NT2/D1 (cell line): Measurements from ENCODE around the gene TIMM21.

Source experiments
- DNase-seq: peaks from one replicate; pipeline ENCODE4 v3.0.0-alpha.2; 2011; ENCODE audit warnings: low read depth, low spot score
- H3K27me3 ChIP-seq: 2 replicates; pipeline ENCODE4 v1.6.0; 2011; ENCODE audit warnings: mild to moderate bottlenecking; ENCODE audit not compliant: insufficient read length, insufficient read depth
- H3K36me3 ChIP-seq: 2 replicates; pipeline ENCODE4 v1.6.1; 2011; ENCODE audit warnings: mild to moderate bottlenecking, low read length, mixed read lengths; ENCODE audit not compliant: insufficient read depth, insufficient read length
- H3K4me1 ChIP-seq: 2 replicates; pipeline ENCODE4 v1.5.1; 2011; ENCODE audit not compliant: insufficient read depth, insufficient read length
- H3K4me3 ChIP-seq: 2 replicates; pipeline ENCODE4 v1.5.1; 2011; ENCODE audit warnings: low read depth; ENCODE audit not compliant: insufficient read length
- H3K9ac ChIP-seq: 2 replicates; pipeline ENCODE4 v1.6.0; 2011; ENCODE audit warnings: low read depth; ENCODE audit not compliant: insufficient read length
- H3K9me3 ChIP-seq: 2 replicates; pipeline ENCODE4 v1.5.1; 2011; ENCODE audit warnings: mild to moderate bottlenecking, low read length; ENCODE audit not compliant: insufficient read depth
- SUZ12 ChIP-seq: IDR thresholded peaks from 2 replicates; pipeline ENCODE4 v1.6.1; 2011; ENCODE audit not compliant: insufficient read length, insufficient read depth; ENCODE audit errors: extremely low read depth
- YY1 ChIP-seq: IDR thresholded peaks from 2 replicates; pipeline ENCODE4 v1.6.1; 2011; ENCODE audit not compliant: insufficient read length, insufficient read depth
- ZNF274 ChIP-seq: IDR thresholded peaks from 2 replicates; pipeline ENCODE4 v1.6.1; 2011; ENCODE audit warnings: mild to moderate bottlenecking, low read depth, low read length

The TIMM21 gene

GRCh38 chr18:74186661-74187060 is 38.3 kb downstream of the TIMM21 start:
- H3K36me3 ChIP-seq, result no peaks in the 10 kb centered on the region
- no peaks in the 10 kb centered on the region for H3K4me1 ChIP-seq
- H3K4me3 ChIP-seq, result no peak overlapping the region
- DNase-seq, result no peak
- TF ChIP-seq YY1 (no peak), SUZ12 (no peak), ZNF274 (no peak)
- no peak overlapping the region for H3K9ac ChIP-seq
- H3K9me3 ChIP-seq, result no peaks in the 10 kb centered on the region
- no peaks in the 10 kb centered on the region for H3K27me3 ChIP-seq

GRCh38 chr18:74190086-74190485 is 41.8 kb downstream of the TIMM21 start:
- Histone ChIP-seq H3K4me1 (no peaks in the 10 kb centered on the region), H3K4me3 (no peak overlapping the region), H3K9me3 (no peaks in the 10 kb centered on the region), H3K27me3 (no peaks in the 10 kb centered on the region), H3K9ac (no peak overlapping the region), H3K36me3 (no peaks in the 10 kb centered on the region)
- TF ChIP-seq YY1 (no peak), SUZ12 (no peak)
- DNase-seq, result no peak

- Histone ChIP-seq H3K36me3 (no peaks in the 10 kb centered on the region), H3K4me1 (no peaks in the 10 kb centered on the region), H3K27me3 (no peaks in the 10 kb centered on the region), H3K9ac (no peak overlapping the region), H3K4me3 (no peak overlapping the region), H3K9me3 (no peaks in the 10 kb centered on the region)
- TF ChIP-seq ZNF274 (no peak), SUZ12 (no peak)
- DNase-seq, result no peak
Observed at GRCh38 chr18:74191577-74191976, 43.3 kb downstream of the TIMM21 start.

- Histone ChIP-seq H3K9me3 (no peaks in the 10 kb centered on the region), H3K4me1 (peaks cover 2% of the 10 kb centered on the region), H3K36me3 (no peaks in the 10 kb centered on the region), H3K9ac (no peak overlapping the region), H3K27me3 (no peaks in the 10 kb centered on the region), H3K4me3 (no peak overlapping the region)
- TF ChIP-seq SUZ12 (no peak), ZNF274 (no peak), YY1 (no peak)
- DNase-seq, result no peak
Observed at GRCh38 chr18:74194691-74195090, 46.4 kb downstream of the TIMM21 start.

GRCh38 chr18:74196220-74197119 is 48.1 kb downstream of the TIMM21 start:
- DNase-seq, result peak; percentile 27
- Histone ChIP-seq H3K9ac (no peak overlapping the region), H3K27me3 (no peaks in the 10 kb centered on the region), H3K4me1 (peaks cover 2% of the 10 kb centered on the region), H3K9me3 (no peaks in the 10 kb centered on the region), H3K4me3 (no peak overlapping the region), H3K36me3 (no peaks in the 10 kb centered on the region)
- TF ChIP-seq ZNF274 (no peak), SUZ12 (no peak), YY1 (no peak)

GRCh38 chr18:74197705-74198341 is 49.5 kb downstream of the TIMM21 start:
- Histone ChIP-seq H3K9me3 (no peaks in the 10 kb centered on the region), H3K4me3 (no peak overlapping the region), H3K4me1 (peaks cover 2% of the 10 kb centered on the region), H3K27me3 (no peaks in the 10 kb centered on the region), H3K36me3 (no peaks in the 10 kb centered on the region), H3K9ac (no peak overlapping the region)
- TF ChIP-seq ZNF274 (no peak), SUZ12 (no peak), YY1 (no peak)
- no peak for DNase-seq

- no peak overlapping the region for H3K9ac ChIP-seq
- H3K36me3 ChIP-seq, result no peaks in the 10 kb centered on the region
- H3K4me3 ChIP-seq, result no peak overlapping the region
- no peak for TF ChIP-seq SUZ12
- TF ChIP-seq YY1, result no peak
- TF ChIP-seq ZNF274, result no peak
- DNase-seq, result no peak
- H3K27me3 ChIP-seq, result no peaks in the 10 kb centered on the region
- no peaks in the 10 kb centered on the region for H3K9me3 ChIP-seq
- H3K4me1 ChIP-seq, result peaks cover 2% of the 10 kb centered on the region
Observed at GRCh38 chr18:74198453-74198852, 50.1 kb downstream of the TIMM21 start.
